Testis (tissue), 2 donors: ENCODE results near the gene WWC2.

Experiments
- CTCF ChIP-seq, 3 experiments: fragments of 450-650 bp in 2 of 3; fragments of 200-600 bp in 1 of 3; sonication (generic) in 1 of 3; IDR thresholded peaks; one replicate each; pipeline ENCODE4 v1.5.1; 2016 to 2019; ENCODE audit warnings: antibody characterized with exemption in 3 of 3, mild to moderate bottlenecking in 2 of 3, moderate library complexity in 1 of 3
- POLR2A ChIP-seq: fragments of 450-650 bp; IDR thresholded peaks from one replicate; pipeline ENCODE4 v1.6.1; 2017; ENCODE audit warnings: antibody characterized with exemption, mild to moderate bottlenecking, moderate library complexity

GRCh38 chr4:183213996-183214395 lies 114.9 kb downstream of the WWC2 start:
- TF ChIP-seq CTCF (IDR thresholded peaks at IDR 0.05): no peak
- no peak for TF ChIP-seq POLR2A
